ENCODE results near the gene NF1.

DNA sequence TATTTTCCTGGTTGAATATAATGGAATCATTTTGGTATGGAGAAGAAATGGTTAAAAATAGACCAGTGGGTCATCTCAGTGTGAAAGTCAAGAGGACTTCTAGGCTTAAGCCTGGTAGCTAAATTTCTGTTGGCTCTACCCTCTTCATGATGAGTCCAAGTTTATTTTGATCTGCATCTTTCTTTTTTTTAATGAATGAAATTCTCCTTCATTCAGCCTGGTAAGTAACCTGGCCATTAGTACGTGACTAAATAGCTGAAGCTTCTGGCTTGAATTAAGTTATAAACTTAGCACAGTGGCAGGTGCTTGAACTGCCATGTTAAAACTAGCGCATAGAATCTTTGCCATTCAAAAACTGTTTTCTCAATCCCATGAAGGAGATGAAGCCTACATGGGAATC lies 28.0 kb downstream of the NF1 start:
- TF ChIP-seq ZBTB49 (tag by site-specific recombination; IDR thresholded peaks at IDR 0.05; ENCODE audit: low read depth) (no peak), ZNF211 (tag by site-specific recombination; IDR thresholded peaks at IDR 0.05; ENCODE audit: low read depth) (no peak), ZNF660 (tag by site-specific recombination; IDR thresholded peaks at IDR 0.05) (no peak), ZNF174 (tag by site-specific recombination; IDR thresholded peaks at IDR 0.05) (no peak), ZNF2 (tag by site-specific recombination; IDR thresholded peaks at IDR 0.05) (no peak), GFI1B (tag by site-specific recombination; IDR thresholded peaks at IDR 0.05) (no peak), ZNF521 (tag by site-specific recombination; IDR thresholded peaks at IDR 0.05) (no peak), ZNF274 (IDR thresholded peaks at IDR 0.05; ENCODE audit: low read length) (no peak), ZNF274 (tag by site-specific recombination; IDR thresholded peaks at IDR 0.05; ENCODE audit: borderline replicate concordance) (no peak), ZNF677 (tag by site-specific recombination; IDR thresholded peaks at IDR 0.05) (no peak), ZBTB7A (tag by site-specific recombination; IDR thresholded peaks at IDR 0.05; ENCODE audit: low read depth) (no peak), ZNF169 (tag by site-specific recombination; IDR thresholded peaks at IDR 0.05) (no peak), ZBTB1 (tag by site-specific recombination; IDR thresholded peaks at IDR 0.05) (no peak), ZNF302 (tag by site-specific recombination; IDR thresholded peaks at IDR 0.05; ENCODE audit: low read depth) (no peak)
- TF ChIP-seq, protein P1, sequence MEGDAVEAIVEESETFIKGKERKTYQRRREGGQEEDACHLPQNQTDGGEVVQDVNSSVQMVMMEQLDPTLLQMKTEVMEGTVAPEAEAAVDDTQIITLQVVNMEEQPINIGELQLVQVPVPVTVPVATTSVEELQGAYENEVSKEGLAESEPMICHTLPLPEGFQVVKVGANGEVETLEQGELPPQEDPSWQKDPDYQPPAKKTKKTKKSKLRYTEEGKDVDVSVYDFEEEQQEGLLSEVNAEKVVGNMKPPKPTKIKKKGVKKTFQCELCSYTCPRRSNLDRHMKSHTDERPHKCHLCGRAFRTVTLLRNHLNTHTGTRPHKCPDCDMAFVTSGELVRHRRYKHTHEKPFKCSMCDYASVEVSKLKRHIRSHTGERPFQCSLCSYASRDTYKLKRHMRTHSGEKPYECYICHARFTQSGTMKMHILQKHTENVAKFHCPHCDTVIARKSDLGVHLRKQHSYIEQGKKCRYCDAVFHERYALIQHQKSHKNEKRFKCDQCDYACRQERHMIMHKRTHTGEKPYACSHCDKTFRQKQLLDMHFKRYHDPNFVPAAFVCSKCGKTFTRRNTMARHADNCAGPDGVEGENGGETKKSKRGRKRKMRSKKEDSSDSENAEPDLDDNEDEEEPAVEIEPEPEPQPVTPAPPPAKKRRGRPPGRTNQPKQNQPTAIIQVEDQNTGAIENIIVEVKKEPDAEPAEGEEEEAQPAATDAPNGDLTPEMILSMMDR (tag by site-specific recombination; IDR thresholded peaks at IDR 0.05), result no peak

All from HEK293 (cell line).